T-helper 22 cell (primary cell): ENCODE results near the gene BID.
A peak's percentile ranks its signal among the peaks of the same experiment; 100 is the strongest.
"Not testable (repeated sequence)": the region's sequence is repeated elsewhere in the genome, so short reads cannot be mapped to it uniquely, and the experiment has no call there.

Experiments
- DNase-seq: peaks from one replicate; pipeline ENCODE4 v3.0.0-alpha.2; 2020; ENCODE audit warnings: low read depth

BID gene

DNA sequence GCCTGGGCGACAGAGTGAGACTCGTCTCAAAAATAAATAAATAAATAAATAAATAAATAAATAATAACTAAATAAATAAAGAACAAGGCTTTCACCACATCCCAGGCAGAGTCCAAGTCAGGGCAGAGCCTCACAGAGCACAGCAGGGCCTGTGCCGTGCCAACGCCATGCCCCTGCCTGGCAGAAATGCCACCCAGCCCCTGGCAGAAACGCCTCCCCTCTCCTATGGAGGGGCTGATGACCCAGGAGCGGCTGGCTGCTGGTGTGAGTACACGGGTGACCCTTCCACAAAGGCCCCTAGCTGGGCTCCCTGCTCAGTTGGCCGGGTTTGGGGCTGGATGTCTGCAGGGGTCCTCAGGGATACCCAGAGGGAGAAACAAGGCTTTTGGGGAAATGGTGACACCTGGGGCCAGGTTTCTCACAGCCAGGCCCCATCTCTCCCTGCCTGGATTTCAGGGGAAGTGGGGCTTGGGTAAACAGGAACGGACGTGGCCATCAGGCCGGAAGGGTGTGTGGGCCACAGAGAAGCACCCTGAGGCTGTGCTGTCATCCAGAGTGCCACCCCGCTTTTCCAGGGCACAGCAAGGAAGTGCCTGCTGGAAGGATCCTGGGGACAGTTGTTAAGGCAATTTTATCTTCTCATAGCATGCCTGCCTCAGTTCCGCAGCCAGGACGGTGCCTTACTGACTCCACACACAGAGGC is 5.1 kb downstream of the BID start:
- no peak for DNase-seq

DNA sequence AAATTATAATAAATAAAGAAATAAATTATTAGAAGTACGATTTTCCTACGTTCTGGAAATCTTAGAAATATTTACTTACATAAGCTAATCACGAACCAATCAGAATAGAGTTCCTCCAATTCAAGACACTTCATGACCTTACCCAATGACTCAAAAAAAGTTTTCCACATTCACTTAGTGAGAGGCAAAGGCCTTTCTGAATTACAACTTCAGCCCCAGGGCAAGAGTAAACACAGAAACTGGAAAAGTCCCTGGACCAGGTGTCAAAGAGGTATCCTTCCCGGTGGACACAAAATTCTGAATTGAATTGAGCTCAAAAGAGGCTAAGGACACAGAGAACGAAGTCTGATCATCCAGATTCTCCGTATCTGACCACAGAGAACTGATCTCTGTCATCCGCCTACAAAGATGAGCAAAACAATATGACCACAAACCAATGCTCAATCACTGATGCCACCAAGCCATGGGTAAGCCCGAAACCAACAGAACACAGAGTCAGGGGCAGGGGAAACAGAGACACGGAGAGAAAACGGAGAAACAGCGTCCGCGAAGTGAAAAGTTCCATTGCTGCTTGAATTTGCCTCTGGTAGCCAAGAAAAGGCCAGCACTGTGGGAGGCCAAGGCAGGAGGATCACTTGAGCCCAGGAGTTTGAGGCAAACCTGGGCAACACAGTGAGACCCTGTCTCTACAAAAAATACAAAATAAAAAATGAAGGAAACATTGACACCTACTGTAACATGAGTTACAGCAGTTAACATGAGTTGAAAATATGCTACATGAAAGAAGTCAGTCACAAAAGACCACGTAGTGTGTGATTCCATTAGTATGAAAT is 6.8 kb downstream of the BID start:
- peak; percentile 29 for DNase-seq

DNA sequence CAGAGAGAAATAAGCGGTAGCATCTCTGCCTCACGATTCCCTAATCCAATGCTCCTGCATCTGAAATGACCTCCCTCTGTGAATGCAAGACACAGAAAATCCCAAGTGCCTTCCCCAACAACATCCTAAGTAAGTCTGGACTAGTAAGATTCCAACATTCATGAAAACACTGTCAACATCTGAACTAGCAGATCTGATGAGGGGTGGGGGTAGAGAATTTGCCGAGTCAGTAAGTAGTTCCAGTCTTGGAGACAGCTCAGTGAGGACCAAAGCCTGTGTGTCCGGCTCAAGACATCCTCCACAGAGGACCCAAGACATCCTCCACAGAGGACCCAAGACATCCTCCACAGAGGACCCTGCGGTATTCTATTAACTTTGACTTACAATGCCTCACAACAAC is 9.4 kb downstream of the BID start:
- not testable (repeated sequence) for DNase-seq

DNA sequence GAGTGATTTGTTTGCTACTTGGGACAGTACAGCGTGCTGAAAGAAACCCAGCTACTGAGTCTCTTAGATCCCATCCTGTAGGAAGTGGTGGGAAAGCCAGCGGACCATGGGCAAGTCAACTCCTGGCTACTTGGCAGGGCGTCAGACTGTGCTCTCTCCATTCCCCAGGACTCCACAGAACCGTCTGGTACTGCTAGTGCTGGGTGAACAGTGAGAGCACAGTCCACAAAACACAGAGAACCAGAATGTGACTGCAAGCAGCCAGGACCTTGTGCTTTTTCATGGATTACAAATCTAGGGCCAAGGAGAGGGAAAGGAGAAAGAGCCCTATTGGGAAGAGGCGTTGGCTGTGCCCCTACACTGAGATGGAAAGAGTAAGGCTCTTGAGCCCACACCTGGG is 10.2 kb downstream of the BID start:
- no peak for DNase-seq

DNA sequence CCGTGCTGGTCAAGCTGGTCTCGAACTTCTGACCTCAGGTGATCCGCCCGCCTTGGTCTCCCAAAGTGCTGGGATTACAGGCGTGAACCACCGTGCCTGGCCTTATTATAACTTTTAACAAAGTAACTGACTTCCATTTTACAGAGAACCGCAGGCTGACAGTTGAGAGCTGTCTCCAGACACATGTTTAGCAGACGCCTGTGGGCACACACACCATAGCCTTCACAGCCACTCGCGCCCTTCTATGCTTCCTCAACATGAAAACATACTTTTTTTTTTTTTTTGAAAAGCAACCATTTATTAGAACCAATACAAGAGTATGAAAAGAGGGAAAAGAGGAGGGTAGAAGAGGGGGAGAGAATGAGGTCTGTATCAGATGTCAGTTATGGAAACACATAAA is 10.8 kb downstream of the BID start:
- not testable (repeated sequence) for DNase-seq

GRCh38 chr22:17761138-17761488 is 13.2 kb downstream of the BID start:
- DNase-seq: no peak

DNA sequence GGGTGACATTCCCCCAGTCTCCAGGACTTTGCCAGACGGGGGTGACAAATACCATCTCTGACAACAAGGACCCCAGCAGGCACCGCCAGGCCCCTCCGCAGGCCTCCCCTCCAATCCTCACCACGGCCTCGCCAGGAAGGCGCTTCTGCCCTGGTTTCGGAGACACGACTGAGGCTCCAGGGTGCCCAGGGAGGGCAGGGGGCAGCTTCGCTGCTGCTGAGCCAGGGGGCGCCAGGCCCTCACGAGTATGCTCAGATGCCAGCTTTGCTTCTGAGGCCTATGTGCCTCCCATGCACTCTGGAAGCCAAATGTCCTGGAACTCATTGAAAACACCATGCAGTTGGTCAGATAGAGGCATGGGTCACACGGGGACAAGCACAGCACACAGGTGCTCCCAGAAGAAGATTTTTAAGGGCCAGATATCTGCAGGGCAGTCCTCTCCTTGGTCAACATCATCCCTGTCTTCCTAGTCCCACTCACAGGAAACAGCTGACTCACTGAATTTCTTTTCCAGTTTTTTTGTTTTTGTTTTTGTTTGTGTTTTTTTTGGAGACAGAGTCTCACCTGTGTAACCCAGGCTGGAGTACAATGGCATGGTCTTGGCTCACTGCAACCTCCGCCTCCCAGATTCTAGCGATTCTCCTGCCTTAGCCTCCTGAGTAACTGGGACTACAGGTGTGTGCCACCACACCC is 19.9 kb downstream of the BID start:
- no peak for DNase-seq

DNA sequence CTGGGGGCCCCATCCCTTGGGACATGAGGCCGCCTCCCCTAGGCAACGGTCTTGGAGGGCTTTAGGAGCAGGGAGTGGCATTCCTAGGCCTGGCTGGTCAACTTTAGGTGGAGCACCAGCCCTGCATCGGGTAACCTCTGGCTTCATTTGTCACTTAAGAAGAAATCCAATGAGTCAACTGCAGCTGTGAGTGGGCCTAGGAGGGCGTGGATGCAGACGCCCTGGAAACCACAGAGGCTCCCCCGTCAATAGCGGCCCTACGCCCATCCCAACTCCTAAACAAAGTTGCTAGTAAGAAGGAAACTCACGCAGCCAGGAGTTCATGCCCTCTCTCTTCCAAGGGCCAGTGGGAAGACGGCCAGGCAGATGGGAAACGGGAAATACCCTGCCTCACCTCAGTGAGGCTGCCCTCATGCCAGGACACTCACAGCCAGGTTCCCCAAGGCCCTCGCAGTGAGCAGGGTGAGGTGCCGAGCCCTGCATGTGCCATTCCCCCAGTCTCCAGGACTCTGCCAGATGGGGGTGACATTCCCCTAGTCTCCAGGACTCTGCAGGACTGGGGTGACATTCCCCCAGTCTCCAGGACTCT is 20.8 kb downstream of the BID start:
- DNase-seq: no peak

DNA sequence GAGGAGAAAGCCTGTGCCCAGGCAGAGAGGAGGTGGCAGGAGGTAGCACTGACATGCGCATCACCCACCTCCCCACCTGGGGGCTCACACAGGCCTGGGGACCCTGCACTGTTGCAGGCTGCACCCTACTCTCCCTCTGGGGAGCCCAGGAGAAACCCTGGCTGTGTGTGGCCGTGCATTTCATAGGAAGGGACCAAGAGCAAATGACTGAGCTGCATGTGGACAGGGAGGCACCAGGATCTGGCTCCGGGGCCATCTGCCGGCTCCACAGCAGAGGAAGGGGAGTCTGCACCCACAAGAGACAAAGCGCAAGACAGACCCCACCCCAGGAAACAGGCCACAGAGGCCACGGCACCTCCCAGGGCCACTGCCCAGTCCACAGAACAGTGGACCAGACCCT is 22.7 kb downstream of the BID start:
- DNase-seq: no peak

DNA sequence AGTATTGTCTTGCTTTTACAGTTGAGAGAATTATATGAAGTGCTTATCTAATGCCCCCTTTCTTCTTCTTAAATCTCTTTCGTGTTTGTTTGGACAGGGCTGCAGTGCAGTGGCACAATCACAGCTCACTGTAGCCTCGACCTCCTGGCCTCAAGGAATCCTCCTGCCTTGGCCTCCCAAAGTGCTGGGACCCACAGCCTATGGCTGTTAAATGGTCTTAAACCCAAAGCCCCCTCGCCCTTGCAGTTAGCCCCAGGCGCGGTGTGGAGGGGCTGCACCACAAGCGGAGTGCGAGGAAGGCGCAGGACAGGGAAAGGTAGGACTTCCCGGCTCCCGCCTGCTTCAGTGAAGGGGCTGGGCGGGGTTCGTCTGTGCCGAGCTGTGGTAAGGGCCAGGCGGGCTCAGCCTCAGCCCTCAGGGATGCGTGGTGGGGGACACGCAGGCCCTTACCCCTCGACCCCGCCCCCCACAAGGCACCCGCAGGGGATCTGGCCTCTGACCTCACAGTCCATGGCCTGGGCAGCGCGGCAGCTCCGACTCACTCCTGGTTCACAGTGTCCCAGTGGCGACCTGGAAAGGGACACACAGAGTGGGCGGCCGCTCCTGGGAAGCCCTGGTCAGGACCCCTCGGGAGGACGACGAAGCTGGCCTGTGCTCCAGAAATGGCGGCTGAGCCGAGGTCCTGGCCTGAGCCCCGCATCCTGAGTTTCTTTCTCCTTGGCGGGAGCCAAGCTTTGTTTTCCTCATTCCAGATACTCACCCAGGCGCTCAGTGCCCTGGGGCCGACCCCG is 24.5 kb downstream of the BID start:
- no peak for DNase-seq

- no peak for DNase-seq
These were observed 25.5 kb downstream of the BID start for GRCh38 chr22:17748555-17749353.

DNA sequence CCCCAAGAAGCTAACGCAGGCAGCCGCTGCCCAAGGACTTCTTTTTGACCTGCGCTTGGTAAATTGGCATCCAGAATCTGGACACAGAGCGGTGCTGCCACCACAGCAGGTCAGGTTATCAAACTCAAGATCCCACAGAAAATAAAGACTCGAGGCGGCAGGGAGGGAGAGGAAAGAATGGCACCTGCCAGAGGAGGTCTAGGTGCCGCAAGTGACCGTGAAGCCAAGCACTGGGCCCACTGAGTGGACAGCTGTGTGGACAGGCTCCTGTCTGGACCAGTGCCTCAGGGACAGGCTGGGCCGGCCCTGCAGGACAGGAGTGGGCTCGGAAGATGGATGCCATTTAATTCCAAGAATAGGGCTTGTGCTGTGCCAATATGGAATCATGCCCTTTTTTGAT is 27.4 kb downstream of the BID start:
- DNase-seq: no peak

GRCh38 chr22:17744430-17744829 is 29.8 kb downstream of the BID start:
- DNase-seq: no peak

GRCh38 chr22:17743661-17744411 is 30.4 kb downstream of the BID start:
- no peak for DNase-seq

- DNase-seq: peak; percentile 32
These were observed 31.8 kb downstream of the BID start for GRCh38 chr22:17742527-17742902.

GRCh38 chr22:17741866-17742526 is 32.3 kb downstream of the BID start:
- DNase-seq: no peak

- DNase-seq: no peak
These were observed 34.9 kb downstream of the BID start for GRCh38 chr22:17739196-17739975.

- no peak for DNase-seq
These were observed 35.7 kb downstream of the BID start for GRCh38 chr22:17738386-17739128.
